DND-41 (cell line): Measurements from ENCODE around the gene ARMC10.
"Not testable (repeated sequence)": the region's sequence is repeated elsewhere in the genome, so short reads cannot be mapped to it uniquely, and the experiment has no call there.

ENCODE experiments used
- ATAC-seq: fragments of 200-7000 bp; cut with Tn5 transposase; 3 replicates; pipeline ENCODE4 v1.9.1; 2021; ENCODE audit warnings: low read depth; ENCODE audit not compliant: insufficient read depth
- DNase-seq: peaks from one replicate; pipeline ENCODE4 v3.0.0-alpha.2; 2020
- H2AFZ ChIP-seq: 2 replicates; pipeline ENCODE4 v1.6.0; 2012; ENCODE audit warnings: low read depth, low read length
- H3K27ac ChIP-seq: 2 replicates; pipeline ENCODE4 v1.5.1; 2012; ENCODE audit warnings: low read length, inconsistent platforms
- H3K27me3 ChIP-seq: fragments of 200-600 bp; sonication (generic); 2 replicates; pipeline ENCODE4 v1.6.0; 2012; ENCODE audit warnings: low read length, mild to moderate bottlenecking, inconsistent platforms; ENCODE audit not compliant: insufficient read depth, poor library complexity
- H3K36me3 ChIP-seq: 2 replicates; pipeline ENCODE4 v1.5.1; 2012; ENCODE audit warnings: low read length, inconsistent platforms; ENCODE audit not compliant: insufficient read depth
- H3K4me1 ChIP-seq: 2 replicates; pipeline ENCODE4 v1.5.1; 2012; ENCODE audit warnings: mild to moderate bottlenecking, low read length; ENCODE audit not compliant: insufficient read depth
- H3K4me2 ChIP-seq: 2 replicates; pipeline ENCODE4 v1.6.0; 2012; ENCODE audit warnings: mild to moderate bottlenecking, moderate library complexity, low read length, inconsistent platforms; ENCODE audit not compliant: insufficient read depth
- H3K4me3 ChIP-seq, 2 experiments: fragments of 200-600 bp in 1 of 2; shearing (Covaris generic) in 1 of 2; 2 replicates each; pipeline ENCODE4 v1.5.1; 2012 to 2016; ENCODE audit warnings: inconsistent platforms in 2 of 2, low read length in 2 of 2, mild to moderate bottlenecking in 2 of 2, low read depth in 1 of 2, moderate library complexity in 1 of 2
- H3K79me2 ChIP-seq: 2 replicates; pipeline ENCODE4 v1.6.0; 2012; ENCODE audit warnings: low read length, inconsistent platforms; ENCODE audit not compliant: insufficient read depth
- H3K9ac ChIP-seq: 2 replicates; pipeline ENCODE4 v1.6.0; 2012; ENCODE audit warnings: low read depth, mild to moderate bottlenecking, inconsistent platforms, low read length, moderate library complexity
- H3K9me3 ChIP-seq: 2 replicates; pipeline ENCODE4 v1.5.1; 2012; ENCODE audit warnings: low read length, moderate library complexity, mild to moderate bottlenecking, inconsistent platforms; ENCODE audit not compliant: insufficient read depth, severe bottlenecking
- H4K20me1 ChIP-seq: 2 replicates; pipeline ENCODE4 v1.6.0; 2012; ENCODE audit warnings: low read length; ENCODE audit not compliant: insufficient read depth
- CTCF ChIP-seq: IDR thresholded peaks from 2 replicates; pipeline ENCODE4 v1.5.1; 2012; ENCODE audit warnings: borderline replicate concordance, low read length, moderate library complexity, mild to moderate bottlenecking; ENCODE audit not compliant: poor library complexity, severe bottlenecking; ENCODE audit errors: extremely low read depth
- EZH2 ChIP-seq: IDR thresholded peaks from 3 replicates; pipeline ENCODE4 v1.6.1; 2012; ENCODE audit warnings: borderline replicate concordance, low read depth, mild to moderate bottlenecking, moderate library complexity, low read length, inconsistent platforms; ENCODE audit not compliant: severe bottlenecking

Gene ARMC10

GRCh38 chr7:103048833-103049232 is 26.1 kb upstream of the ARMC10 start:
- Histone ChIP-seq H3K9ac (no peak overlapping the region), H3K36me3 (no peaks in the 10 kb centered on the region; the same call in 1 of the 2 replicates), H3K4me3 (no peak overlapping the region), H3K4me2 (no peak overlapping the region), H3K27ac (no peak overlapping the region), H2AFZ (no peak overlapping the region), H4K20me1 (no peaks in the 10 kb centered on the region), H3K27me3 (no peaks in the 10 kb centered on the region), H3K9me3 (peaks cover 21% of the 10 kb centered on the region), H3K79me2 (no peaks in the 10 kb centered on the region), H3K4me1 (no peaks in the 10 kb centered on the region)
- ATAC-seq, result no peak
- TF ChIP-seq CTCF, result no peak
- no peak for DNase-seq

GRCh38 chr7:103051519-103051918 is 23.4 kb upstream of the ARMC10 start:
- no peak overlapping the region for H3K9ac ChIP-seq
- H3K36me3 ChIP-seq, result no peaks in the 10 kb centered on the region; the same call in 1 of the 2 replicates
- ATAC-seq, result no peak
- no peaks in the 10 kb centered on the region for H3K4me1 ChIP-seq
- no peaks in the 10 kb centered on the region for H3K27me3 ChIP-seq
- no peaks in the 10 kb centered on the region for H4K20me1 ChIP-seq
- H3K4me3 ChIP-seq, result no peak overlapping the region
- H3K4me2 ChIP-seq, result no peak overlapping the region
- no peak overlapping the region for H2AFZ ChIP-seq
- no peak overlapping the region for H3K27ac ChIP-seq
- H3K79me2 ChIP-seq, result no peaks in the 10 kb centered on the region
- DNase-seq, result no peak
- peaks cover 21% of the 10 kb centered on the region for H3K9me3 ChIP-seq
- TF ChIP-seq EZH2, result no peak
- TF ChIP-seq CTCF, result no peak

- not testable (repeated sequence) for H3K4me1 ChIP-seq
These were observed 18.9 kb upstream of the ARMC10 start for GRCh38 chr7:103056006-103056405.

GRCh38 chr7:103058122-103058521 is 16.8 kb upstream of the ARMC10 start:
- Histone ChIP-seq H3K36me3 (no peaks in the 10 kb centered on the region; the same call in 1 of the 2 replicates), H3K79me2 (no peaks in the 10 kb centered on the region), H3K27me3 (no peaks in the 10 kb centered on the region), H3K4me1 (no peaks in the 10 kb centered on the region), H4K20me1 (no peaks in the 10 kb centered on the region), H2AFZ (no peak overlapping the region), H3K4me3 (no peak overlapping the region), H3K9ac (no peak overlapping the region), H3K4me2 (no peak overlapping the region), H3K27ac (no peak overlapping the region), H3K9me3 (no peaks in the 10 kb centered on the region)
- ATAC-seq (0 out of 3 replicates have a peak, but pooled peaks have one; percentile 24), DNase-seq (no peak)
- no peak for TF ChIP-seq CTCF
- no peak for TF ChIP-seq EZH2

More at GRCh38 chr7:103056006-103056405, 18.9 kb upstream of the ARMC10 start:
- not testable (repeated sequence) for H2AFZ ChIP-seq, H3K9me3 ChIP-seq, H3K36me3 ChIP-seq, H3K27me3 ChIP-seq, DNase-seq, H3K79me2 ChIP-seq, ATAC-seq, H3K9ac ChIP-seq, H3K4me2 ChIP-seq, H4K20me1 ChIP-seq, H3K4me3 ChIP-seq, H3K27ac ChIP-seq
